CD4-positive, alpha-beta memory T cell (primary cell): ENCODE results near the gene VGLL1. TPM values are rescaled to one million over a fixed set of nuclear protein-coding genes. Genes with fewer than 3 reads are reported as not detected.

Experiments used
- CTCF ChIA-PET: fragments of 350-600 bp; sonication (Branson Sonifier 250); formaldehyde crosslinking; loops from one replicate; lab custom pipeline; 2021; ENCODE audit warnings: inconsistent platforms; ENCODE audit not compliant: partially characterized antibody; lab: Charles Lee
- POLR2A ChIA-PET: fragments of 350-600 bp; sonication (Branson Sonifier 250); formaldehyde crosslinking; loops from one replicate; lab custom pipeline; 2021; ENCODE audit not compliant: partially characterized antibody; lab: Charles Lee
- DNase-seq, 5 donors: peaks; one replicate each; pipeline versions ENCODE4 v3.0.0 to v3.0.0-alpha.2; 2020 to 2022; ENCODE audit warnings: mixed read lengths in 1 of 5
- H3K27ac ChIP-seq: one replicate; pipeline ENCODE4 v1.7.0; 2013; ENCODE audit warnings: low read depth, low read length
- H3K27me3 ChIP-seq: 2 replicates; pipeline ENCODE4 v1.7.0; 2013; ENCODE audit warnings: mild to moderate bottlenecking, low read length, moderate library complexity; ENCODE audit not compliant: insufficient read depth
- H3K36me3 ChIP-seq: 2 replicates; pipeline ENCODE4 v1.7.0; 2013; ENCODE audit warnings: mild to moderate bottlenecking, low read length, moderate library complexity; ENCODE audit not compliant: insufficient read depth
- H3K4me1 ChIP-seq: 2 replicates; pipeline ENCODE4 v1.7.0; 2013; ENCODE audit warnings: mild to moderate bottlenecking, low read length, moderate library complexity; ENCODE audit not compliant: insufficient read depth
- H3K4me3 ChIP-seq, 2 donors: one replicate each; pipeline ENCODE4 v1.7.0; 2013; ENCODE audit warnings: low read length in 2 of 2, mild to moderate bottlenecking in 1 of 2
- H3K9me3 ChIP-seq, 2 donors: one replicate each; pipeline ENCODE4 v1.7.0; 2013; ENCODE audit warnings: low read length in 2 of 2, control low read depth in 1 of 2; ENCODE audit not compliant: control insufficient read depth in 1 of 2
- H3K27ac Mint-ChIP-seq, 7 donors: one replicate each; pipeline ENCODE4 v1.8.0; 2020 to 2021; ENCODE audit warnings: mixed read lengths in 7 of 7, mild to moderate bottlenecking in 6 of 7, inconsistent platforms in 3 of 7, moderate library complexity in 3 of 7
- H3K27me3 Mint-ChIP-seq, 2 donors: one replicate each; pipeline ENCODE4 v1.8.0; 2020 to 2021; ENCODE audit warnings: mixed read lengths in 2 of 2
- H3K36me3 Mint-ChIP-seq, 2 donors: one replicate each; pipeline ENCODE4 v1.8.0; 2020 to 2021; ENCODE audit warnings: mixed read lengths in 2 of 2, inconsistent platforms in 1 of 2, mild to moderate bottlenecking in 1 of 2
- H3K4me1 Mint-ChIP-seq, 4 donors: one replicate each; pipeline ENCODE4 v1.8.0; 2020 to 2021; ENCODE audit warnings: mixed read lengths in 4 of 4, mild to moderate bottlenecking in 1 of 4
- H3K4me3 Mint-ChIP-seq, 8 donors: one replicate each; pipeline ENCODE4 v1.8.0; 2020 to 2021; ENCODE audit warnings: mixed read lengths in 8 of 8, mild to moderate bottlenecking in 7 of 8, moderate library complexity in 6 of 8, inconsistent platforms in 3 of 8
- H3K9me3 Mint-ChIP-seq, 8 donors: one replicate each; pipeline ENCODE4 v1.8.0; 2020 to 2021; ENCODE audit warnings: mixed read lengths in 8 of 8, mild to moderate bottlenecking in 5 of 8, inconsistent platforms in 3 of 8, moderate library complexity in 1 of 8
- intact Hi-C: fragments of 100-400 bp; cut with micrococcal nuclease; formaldehyde crosslinking; loops from one replicate; pipeline ENCODE4 v1.15.1; 2023
- polyA plus RNA-seq, 2 donors: library from polyadenylated mRNA; unstranded; fragments of 300-500 nt; fragmentation: Illumina TruSeq; gene quantifications; one replicate each; pipeline ENCODE4 v1.2.3, GENCODE V29; 2021
- total RNA-seq, 2 experiments: library from RNA; stranded (reverse); gene quantifications; one replicate each; pipeline ENCODE4 v1.2.3, GENCODE V29; 2021

The VGLL1 gene
- total and polyA plus RNA-seq, 4 experiments from 2014 or later: not detected

DNA sequence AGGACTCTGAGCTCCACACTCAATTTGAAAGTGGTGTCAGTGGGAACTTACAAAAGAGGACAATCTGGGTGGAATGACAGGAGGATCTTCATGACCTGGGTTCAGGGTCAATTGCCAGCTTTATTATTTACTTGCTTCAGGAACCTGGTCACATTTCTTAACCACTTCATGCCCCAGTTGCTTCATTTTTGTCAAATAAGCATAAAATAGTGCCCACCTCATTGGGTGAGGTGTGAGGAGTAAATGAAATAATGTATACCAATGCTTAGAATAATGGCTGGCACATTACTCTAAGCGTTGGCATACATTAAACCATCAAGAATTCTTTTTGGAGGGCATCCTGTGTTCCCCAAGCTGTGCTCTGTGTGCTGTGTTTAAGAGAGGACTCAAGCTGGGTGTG lies 19.4 kb downstream of the VGLL1 start:
- Histone ChIP-seq H3K27ac (no peak overlapping the region), H3K36me3 (no peaks in the 10 kb centered on the region), H3K4me3 (no peak overlapping the region), H3K9me3 (no peaks in the 10 kb centered on the region), H3K27me3 (no peaks in the 10 kb centered on the region), H3K4me1 (peaks cover 13% of the 10 kb centered on the region)
- DNase-seq: no peak
- intact Hi-C loops: no loop called here
- ChIA-PET CTCF (no interaction called here), POLR2A (no interaction called here)
- Mint-ChIP-seq H3K27ac (no peak overlapping the region), H3K4me1 (peaks cover 8 to 17% (median 13%) of the 10 kb centered on the region in 4 donors), H3K36me3 (no peaks in the 10 kb centered on the region), H3K4me3 (no peak overlapping the region), H3K27me3 (no peaks in the 10 kb centered on the region), H3K9me3 (no peaks in the 10 kb centered on the region)

DNA sequence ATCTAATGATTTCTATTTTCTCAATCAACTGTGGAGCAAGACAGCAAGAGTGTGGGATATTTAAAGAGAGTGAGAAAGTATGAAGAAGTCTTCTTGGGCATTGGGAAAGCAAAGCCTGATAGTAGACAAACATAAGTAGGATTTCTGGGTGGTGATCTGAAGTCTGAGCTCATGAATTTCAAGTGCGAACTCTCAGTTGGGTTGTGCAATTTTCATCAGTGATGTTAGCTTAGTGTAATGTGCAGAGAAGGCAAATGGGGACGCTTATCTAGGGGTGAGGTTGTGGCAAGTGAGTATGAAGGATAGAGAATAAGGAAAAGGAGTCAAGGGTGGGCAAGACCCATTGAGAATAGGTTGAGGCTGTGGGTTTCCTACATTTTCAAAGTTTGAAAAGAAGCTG lies 23.7 kb downstream of the VGLL1 start:
- Histone ChIP-seq H3K27me3 (no peaks in the 10 kb centered on the region), H3K4me1 (no peaks in the 10 kb centered on the region), H3K27ac (no peak overlapping the region), H3K9me3 (no peaks in the 10 kb centered on the region), H3K4me3 (no peak overlapping the region), H3K36me3 (no peaks in the 10 kb centered on the region)
- POLR2A ChIA-PET: no interaction called here
- H3K27ac Mint-ChIP-seq: no peak overlapping the region
- H3K4me3 Mint-ChIP-seq: no peak overlapping the region
- no peaks in the 10 kb centered on the region for H3K36me3 Mint-ChIP-seq
- H3K9me3 Mint-ChIP-seq: no peaks in the 10 kb centered on the region
- CTCF ChIA-PET: no interaction called here
- intact Hi-C loops: no loop called here
- H3K4me1 Mint-ChIP-seq: no peaks in the 10 kb centered on the region
- no peaks in the 10 kb centered on the region for H3K27me3 Mint-ChIP-seq
- DNase-seq: no peak

DNA sequence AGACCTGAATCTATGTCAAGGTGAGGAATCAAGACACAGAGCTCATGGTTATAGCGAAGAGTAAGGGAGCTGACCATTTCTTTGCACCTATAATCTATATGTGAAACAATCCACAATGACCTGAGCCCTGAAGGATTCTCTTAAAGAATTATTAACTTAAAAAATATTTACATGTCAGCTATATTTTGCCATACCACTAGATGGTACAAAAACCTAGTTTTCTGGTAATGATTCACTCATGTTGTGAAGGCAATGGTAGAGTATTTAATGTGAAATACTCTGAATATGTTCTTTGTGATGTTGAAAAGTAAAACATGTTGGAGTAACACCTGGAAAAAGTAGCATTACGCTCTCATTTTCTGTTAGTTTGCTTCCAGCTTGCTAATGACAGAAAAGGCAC lies 40.0 kb downstream of the VGLL1 start:
- POLR2A ChIA-PET: interaction anchor here (1.0 to 2.0 kb wide), 6 partner anchors 13 to 123 kb away, joined by 3 to 7 read pairs (median 4); no protein-coding TSS in a partner anchor
- Histone ChIP-seq H3K27me3 (no peaks in the 10 kb centered on the region), H3K36me3 (no peaks in the 10 kb centered on the region), H3K4me3 (no peak overlapping the region), H3K27ac (no peak overlapping the region), H3K9me3 (no peaks in the 10 kb centered on the region), H3K4me1 (peaks cover 20% of the 10 kb centered on the region)
- Mint-ChIP-seq H3K36me3 (no peaks in the 10 kb centered on the region), H3K4me1 (peaks cover 4 to 19% (median 13%) of the 10 kb centered on the region in 4 donors), H3K9me3 (no peaks in the 10 kb centered on the region), H3K27ac (peak overlapping the region in 4 of 7 donors; percentile 66 to 77 (median 68)), H3K4me3 (peak overlapping the region in 6 of 8 donors; percentile 26 to 81 (median 58)), H3K27me3 (no peaks in the 10 kb centered on the region)
- CTCF ChIA-PET: interaction anchor here (1.0 to 2.2 kb wide), 5 partner anchors 10 to 353 kb away, joined by 3 to 7 read pairs (median 4); no protein-coding TSS in a partner anchor
- intact Hi-C loops: loop anchor here (1.0 to 10.0 kb wide), 4 partner anchors 35 to 353 kb away; partner anchors contain the start of gene MAP7D3
- peak in 2 of 5 donors; percentile 11 to 31 for DNase-seq

DNA sequence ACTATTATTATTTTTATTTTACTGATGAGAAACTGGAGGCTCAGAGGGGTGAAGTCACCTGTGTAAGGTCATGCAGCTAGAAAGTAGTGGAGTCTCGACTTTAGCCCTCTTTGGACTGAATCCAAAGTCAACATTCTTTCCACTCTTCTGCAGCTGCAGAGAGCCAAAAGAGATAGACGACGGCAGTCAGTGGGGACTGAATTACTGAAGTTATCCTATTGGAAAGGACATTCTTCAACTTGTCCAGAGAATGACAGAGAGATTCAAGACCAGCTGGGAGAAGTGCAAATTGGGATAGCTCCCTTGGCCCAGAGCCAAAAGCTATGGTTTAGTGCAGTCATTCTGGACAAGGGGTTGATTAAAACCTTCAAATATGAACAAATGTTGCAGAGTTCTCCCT lies 42.5 kb downstream of the VGLL1 start:
- POLR2A ChIA-PET: interaction anchor here (1.0 to 1.5 kb wide), 4 partner anchors 12 to 120 kb away, joined by 3 to 5 read pairs (median 4); partner anchors contain the start of gene HTATSF1
- no peak for DNase-seq
- H3K36me3 ChIP-seq: no peaks in the 10 kb centered on the region

DNA sequence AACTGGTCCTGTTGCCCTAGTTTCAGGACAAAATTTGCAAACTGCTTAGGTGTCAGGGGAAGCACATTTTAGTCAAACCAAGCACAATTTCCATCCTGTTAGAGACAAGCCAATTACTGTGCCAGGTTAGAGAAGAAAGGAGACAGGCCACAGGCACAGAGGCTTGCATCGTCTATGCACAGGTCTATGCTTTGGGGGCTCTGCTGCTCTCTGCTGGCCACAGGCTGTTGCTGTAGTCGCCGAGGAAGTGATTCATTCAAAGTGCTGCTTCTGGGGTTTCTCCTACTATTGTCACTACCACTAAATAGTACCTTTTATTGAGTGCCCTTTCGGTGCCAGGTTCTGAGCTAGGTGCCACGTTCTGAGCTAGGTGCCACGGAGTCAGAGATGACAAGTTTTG lies 45.5 kb downstream of the VGLL1 start:
- H3K9me3 ChIP-seq: no peaks in the 10 kb centered on the region
- no peaks in the 10 kb centered on the region for H3K36me3 ChIP-seq
- Mint-ChIP-seq H3K27ac (peak overlapping the region; percentile 59 to 93 (median 89)), H3K36me3 (no peaks in the 10 kb centered on the region), H3K27me3 (no peaks in the 10 kb centered on the region), H3K9me3 (no peaks in the 10 kb centered on the region), H3K4me1 (peaks cover 10 to 33% (median 17%) of the 10 kb centered on the region in 4 donors), H3K4me3 (peak overlapping the region in 5 of 8 donors; percentile 31 to 58 (median 44))
- peak overlapping the region; percentile 38 for H3K27ac ChIP-seq
- DNase-seq: peak; percentile 67 to 77 (median 72)
- peaks cover 25% of the 10 kb centered on the region for H3K4me1 ChIP-seq
- POLR2A ChIA-PET: interaction anchor here (1.0 to 3.4 kb wide), 8 partner anchors 9 to 117 kb away, joined by 3 to 31 read pairs (median 6); partner anchors contain the start of gene HTATSF1
- intact Hi-C loops: loop anchor here (1.0 to 10.0 kb wide), 4 partner anchors 9 to 347 kb away; partner anchors contain the start of genes HTATSF1 and MAP7D3
- CTCF ChIA-PET: interaction anchor here (0.6 to 9.1 kb wide), 26 partner anchors 9 to 549 kb away, joined by 3 to 71 read pairs (median 4); no protein-coding TSS in a partner anchor
- H3K4me3 ChIP-seq: no peak overlapping the region
- H3K27me3 ChIP-seq: no peaks in the 10 kb centered on the region

More for the DNA sequence above, 42.5 kb downstream of the VGLL1 start:
- H3K27me3 ChIP-seq: no peaks in the 10 kb centered on the region
- intact Hi-C loops: loop anchor here (5.0 to 10.0 kb wide), 3 partner anchors 33 to 350 kb away; partner anchors contain the start of gene MAP7D3
- H3K27me3 Mint-ChIP-seq: no peaks in the 10 kb centered on the region
- H3K36me3 Mint-ChIP-seq: no peaks in the 10 kb centered on the region
- H3K9me3 ChIP-seq: no peaks in the 10 kb centered on the region
- CTCF ChIA-PET: interaction anchor here (0.8 to 9.1 kb wide), 5 partner anchors 34 to 123 kb away, joined by 3 to 71 read pairs (median 5); no protein-coding TSS in a partner anchor
- H3K4me3 Mint-ChIP-seq: no peak overlapping the region
- H3K4me3 ChIP-seq: no peak overlapping the region
- no peaks in the 10 kb centered on the region for H3K9me3 Mint-ChIP-seq
- peaks cover 14 to 38% (median 21%) of the 10 kb centered on the region in 4 donors for H3K4me1 Mint-ChIP-seq
- H3K4me1 ChIP-seq: peaks cover 32% of the 10 kb centered on the region
- no peak overlapping the region for H3K27ac ChIP-seq
- H3K27ac Mint-ChIP-seq: no peak overlapping the region

DNA sequence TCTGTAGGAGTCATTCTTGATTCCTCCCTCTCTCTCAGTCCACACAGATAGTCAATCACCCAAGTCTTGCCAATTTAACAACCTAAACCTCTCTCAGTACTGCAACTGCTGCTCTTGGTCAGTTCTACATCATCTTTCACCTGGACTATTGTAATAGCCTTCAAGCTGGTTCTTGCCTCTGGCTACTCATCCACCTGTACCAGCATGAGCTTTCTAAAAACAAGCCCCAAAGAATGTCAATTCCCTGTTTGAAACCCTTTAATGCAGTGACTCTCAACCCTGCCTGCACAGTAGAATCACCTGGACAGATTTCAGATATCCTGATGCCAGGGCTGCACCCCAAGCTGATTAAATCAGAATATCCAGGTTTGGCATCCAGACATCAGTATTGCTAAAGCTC lies 48.3 kb downstream of the VGLL1 start:
- ChIA-PET CTCF (interaction anchor here (0.8 to 9.1 kb wide), 4 partner anchors 17 to 115 kb away, joined by 3 to 71 read pairs (median 3); no protein-coding TSS in a partner anchor), POLR2A (interaction anchor here (1.3 kb wide), 1 partner anchor 24 kb away, joined by 3 read pairs; no protein-coding TSS in a partner anchor)
- Mint-ChIP-seq H3K27me3 (no peaks in the 10 kb centered on the region), H3K4me3 (no peak overlapping the region), H3K4me1 (peaks cover 18 to 38% (median 25%) of the 10 kb centered on the region in 4 donors), H3K27ac (no peak overlapping the region), H3K9me3 (no peaks in the 10 kb centered on the region), H3K36me3 (no peaks in the 10 kb centered on the region)
- Histone ChIP-seq H3K4me3 (no peak overlapping the region), H3K4me1 (peaks cover 38% of the 10 kb centered on the region), H3K27ac (no peak overlapping the region), H3K9me3 (no peaks in the 10 kb centered on the region), H3K27me3 (no peaks in the 10 kb centered on the region), H3K36me3 (no peaks in the 10 kb centered on the region)
- DNase-seq: no peak
- intact Hi-C loops: no loop called here

DNA sequence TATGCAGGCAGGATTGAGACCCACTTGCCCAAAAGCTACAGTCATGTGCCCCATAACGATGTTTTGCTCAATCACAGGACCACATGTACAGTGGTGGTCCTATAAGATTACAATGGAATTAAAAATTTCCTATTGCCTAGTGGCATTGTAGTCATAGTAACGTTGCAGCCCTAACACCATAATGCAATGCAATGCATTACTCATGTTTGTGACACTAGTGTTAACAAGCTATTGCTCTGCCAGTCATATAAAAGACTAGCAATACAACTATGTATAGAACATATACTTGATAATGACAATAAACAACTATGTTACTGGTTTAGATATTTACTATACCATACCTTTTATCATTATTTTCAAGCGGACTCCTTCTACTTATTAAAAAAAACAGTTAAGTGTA lies 50.6 kb downstream of the VGLL1 start:
- H3K27ac ChIP-seq: no peak overlapping the region
- H3K4me3 ChIP-seq: no peak overlapping the region
- no peaks in the 10 kb centered on the region for H3K27me3 Mint-ChIP-seq
- intact Hi-C loops: no loop called here
- H3K9me3 Mint-ChIP-seq: no peaks in the 10 kb centered on the region
- no peaks in the 10 kb centered on the region for H3K9me3 ChIP-seq
- no peaks in the 10 kb centered on the region for H3K27me3 ChIP-seq
- ChIA-PET CTCF (interaction anchor here (1.8 to 9.1 kb wide), 2 partner anchors 11 to 26 kb away, joined by 7 to 71 read pairs; no protein-coding TSS in a partner anchor), POLR2A (no interaction called here)
- peaks cover 34 to 51% (median 38%) of the 10 kb centered on the region in 4 donors for H3K4me1 Mint-ChIP-seq
- H3K36me3 ChIP-seq: no peaks in the 10 kb centered on the region
- H3K4me1 ChIP-seq: peaks cover 48% of the 10 kb centered on the region
- no peaks in the 10 kb centered on the region for H3K36me3 Mint-ChIP-seq
- H3K4me3 Mint-ChIP-seq: no peak overlapping the region
- DNase-seq: no peak
- H3K27ac Mint-ChIP-seq: no peak overlapping the region
